Sigmoid colon (tissue), 4 donors: ENCODE data around the gene SLC25A1.

Experiments used
- CTCF ChIP-seq, 4 experiments: fragments of 450-650 bp in 3 of 4; fragments of 200-600 bp in 1 of 4; IDR thresholded peaks; one replicate each; pipeline ENCODE4 v1.5.1; 2016 to 2019; ENCODE audit warnings: antibody characterized with exemption in 4 of 4, mild to moderate bottlenecking in 3 of 4, moderate library complexity in 2 of 4
- POLR2A ChIP-seq, 2 donors: fragments of 450-650 bp; IDR thresholded peaks; one replicate each; pipeline ENCODE4 v1.6.1; 2016; ENCODE audit warnings: antibody characterized with exemption in 2 of 2, mild to moderate bottlenecking in 2 of 2, moderate library complexity in 2 of 2
- POLR2AphosphoS5 ChIP-seq, 4 donors: sonication (generic); formaldehyde crosslinking; IDR thresholded peaks; one replicate each; pipeline ENCODE4 v1.6.1; 2017; ENCODE audit warnings: antibody characterized with exemption in 4 of 4

- TF ChIP-seq CTCF (IDR thresholded peaks at IDR 0.05): no peak
- TF ChIP-seq POLR2A (IDR thresholded peaks at IDR 0.05): no peak
- TF ChIP-seq POLR2AphosphoS5 (IDR thresholded peaks at IDR 0.05): no peak
Observed at GRCh38 chr22:19137384-19138216, 40.9 kb downstream of the SLC25A1 start.
